ENCODE results near the gene C1orf105. TPM values are rescaled to one million over a fixed set of nuclear protein-coding genes. Genes with fewer than 3 reads are reported as not detected.

Gene C1orf105
- total and polyA plus RNA-seq, 2 of the 13 experiments (the other 11 are each of a cell fraction or from before 2014, with no cell fraction given), result 0.15 to 0.45 TPM

DNA sequence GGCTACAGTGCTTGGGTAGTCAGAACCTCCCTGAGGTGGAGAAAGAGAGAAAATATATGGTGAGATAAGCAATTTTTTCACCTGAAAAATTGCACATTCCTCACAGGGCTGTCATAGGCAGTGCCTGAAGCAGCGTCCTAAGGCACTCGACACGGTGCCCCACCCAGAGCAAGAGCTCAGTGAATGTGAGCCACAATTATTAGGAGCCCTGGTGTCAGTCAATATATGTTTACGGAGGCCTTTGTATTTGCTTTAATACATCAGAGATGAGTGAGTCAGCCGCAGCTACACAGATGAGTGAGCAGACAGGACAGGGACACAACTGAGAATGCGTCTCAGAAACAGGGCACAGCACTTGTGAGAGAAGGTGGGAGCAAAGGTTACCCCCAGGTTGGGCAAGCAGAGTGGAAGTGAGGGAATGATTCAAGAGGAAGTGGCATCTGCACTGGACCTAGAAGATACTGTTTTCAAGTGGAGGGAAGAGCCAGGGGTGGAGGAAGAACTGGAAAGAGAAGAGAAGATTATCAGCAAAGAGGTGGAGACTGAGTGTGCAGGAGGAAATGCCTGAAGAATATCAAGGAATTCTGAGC is 28.6 kb downstream of the C1orf105 start (continued):
- TF ChIP-seq, protein P1, sequence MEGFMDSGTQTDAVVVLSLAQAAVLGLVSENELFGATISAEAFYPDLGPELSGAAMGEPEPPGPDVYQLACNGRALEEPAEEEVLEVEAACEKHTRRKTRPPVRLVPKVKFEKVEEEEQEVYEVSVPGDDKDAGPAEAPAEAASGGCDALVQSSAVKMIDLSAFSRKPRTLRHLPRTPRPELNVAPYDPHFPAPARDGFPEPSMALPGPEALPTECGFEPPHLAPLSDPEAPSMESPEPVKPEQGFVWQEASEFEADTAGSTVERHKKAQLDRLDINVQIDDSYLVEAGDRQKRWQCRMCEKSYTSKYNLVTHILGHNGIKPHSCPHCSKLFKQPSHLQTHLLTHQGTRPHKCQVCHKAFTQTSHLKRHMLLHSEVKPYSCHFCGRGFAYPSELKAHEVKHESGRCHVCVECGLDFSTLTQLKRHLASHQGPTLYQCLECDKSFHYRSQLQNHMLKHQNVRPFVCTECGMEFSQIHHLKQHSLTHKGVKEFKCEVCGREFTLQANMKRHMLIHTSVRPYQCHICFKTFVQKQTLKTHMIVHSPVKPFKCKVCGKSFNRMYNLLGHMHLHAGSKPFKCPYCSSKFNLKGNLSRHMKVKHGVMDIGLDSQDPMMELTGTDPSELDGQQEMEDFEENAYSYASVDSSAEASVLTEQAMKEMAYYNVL (CRISPR knock-in tag; IDR thresholded peaks at IDR 0.05; ENCODE audit: borderline replicate concordance), result no peak
- TF ChIP-seq, protein P2, sequence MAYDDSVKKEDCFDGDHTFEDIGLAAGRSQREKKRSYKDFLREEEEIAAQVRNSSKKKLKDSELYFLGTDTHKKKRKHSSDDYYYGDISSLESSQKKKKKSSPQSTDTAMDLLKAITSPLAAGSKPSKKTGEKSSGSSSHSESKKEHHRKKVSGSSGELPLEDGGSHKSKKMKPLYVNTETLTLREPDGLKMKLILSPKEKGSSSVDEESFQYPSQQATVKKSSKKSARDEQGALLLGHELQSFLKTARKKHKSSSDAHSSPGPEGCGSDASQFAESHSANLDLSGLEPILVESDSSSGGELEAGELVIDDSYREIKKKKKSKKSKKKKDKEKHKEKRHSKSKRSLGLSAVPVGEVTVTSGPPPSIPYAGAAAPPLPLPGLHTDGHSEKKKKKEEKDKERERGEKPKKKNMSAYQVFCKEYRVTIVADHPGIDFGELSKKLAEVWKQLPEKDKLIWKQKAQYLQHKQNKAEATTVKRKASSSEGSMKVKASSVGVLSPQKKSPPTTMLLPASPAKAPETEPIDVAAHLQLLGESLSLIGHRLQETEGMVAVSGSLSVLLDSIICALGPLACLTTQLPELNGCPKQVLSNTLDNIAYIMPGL (CRISPR knock-in tag; IDR thresholded peaks at IDR 0.05; ENCODE audit: borderline replicate concordance in 1 of 2, low read depth in 1 of 2), result peak in 1 of 2 experiments; percentile 51; a peak in 1 of 4 replicates
- TF ChIP-seq MAZ (IDR thresholded peaks at IDR 0.05; ENCODE audit: borderline replicate concordance, low read depth, low read length), result no peak
- peak; percentile 11; the same call in 1 of the 2 replicates for TF ChIP-seq MAZ (CRISPR knock-in tag; IDR thresholded peaks at IDR 0.05; ENCODE audit: low read depth)
- no peak for TF ChIP-seq RNF2 (conservative IDR thresholded peaks at IDR 0.05; ENCODE audit: low read depth)
- peak; percentile 76; the same call in 1 of the 2 replicates for TF ChIP-seq FOSL1 (CRISPR knock-in tag; IDR thresholded peaks at IDR 0.05; ENCODE audit: borderline replicate concordance)
- 0 out of 2 replicates have a peak, but pooled peaks have one; percentile 12 for TF ChIP-seq ELF1 (CRISPR knock-in tag; IDR thresholded peaks at IDR 0.05)
- no peak for TF ChIP-seq CCDC6 (CRISPR knock-in tag; IDR thresholded peaks at IDR 0.05)
- no peak for TF ChIP-seq MAFG (CRISPR knock-in tag; IDR thresholded peaks at IDR 0.05)
- TF ChIP-seq, protein P3, sequence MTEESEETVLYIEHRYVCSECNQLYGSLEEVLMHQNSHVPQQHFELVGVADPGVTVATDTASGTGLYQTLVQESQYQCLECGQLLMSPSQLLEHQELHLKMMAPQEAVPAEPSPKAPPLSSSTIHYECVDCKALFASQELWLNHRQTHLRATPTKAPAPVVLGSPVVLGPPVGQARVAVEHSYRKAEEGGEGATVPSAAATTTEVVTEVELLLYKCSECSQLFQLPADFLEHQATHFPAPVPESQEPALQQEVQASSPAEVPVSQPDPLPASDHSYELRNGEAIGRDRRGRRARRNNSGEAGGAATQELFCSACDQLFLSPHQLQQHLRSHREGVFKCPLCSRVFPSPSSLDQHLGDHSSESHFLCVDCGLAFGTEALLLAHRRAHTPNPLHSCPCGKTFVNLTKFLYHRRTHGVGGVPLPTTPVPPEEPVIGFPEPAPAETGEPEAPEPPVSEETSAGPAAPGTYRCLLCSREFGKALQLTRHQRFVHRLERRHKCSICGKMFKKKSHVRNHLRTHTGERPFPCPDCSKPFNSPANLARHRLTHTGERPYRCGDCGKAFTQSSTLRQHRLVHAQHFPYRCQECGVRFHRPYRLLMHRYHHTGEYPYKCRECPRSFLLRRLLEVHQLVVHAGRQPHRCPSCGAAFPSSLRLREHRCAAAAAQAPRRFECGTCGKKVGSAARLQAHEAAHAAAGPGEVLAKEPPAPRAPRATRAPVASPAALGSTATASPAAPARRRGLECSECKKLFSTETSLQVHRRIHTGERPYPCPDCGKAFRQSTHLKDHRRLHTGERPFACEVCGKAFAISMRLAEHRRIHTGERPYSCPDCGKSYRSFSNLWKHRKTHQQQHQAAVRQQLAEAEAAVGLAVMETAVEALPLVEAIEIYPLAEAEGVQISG (CRISPR knock-in tag; IDR thresholded peaks at IDR 0.05), result 0 out of 2 replicates have a peak, but pooled peaks have one; percentile 12
- TF ChIP-seq, protein P4, sequence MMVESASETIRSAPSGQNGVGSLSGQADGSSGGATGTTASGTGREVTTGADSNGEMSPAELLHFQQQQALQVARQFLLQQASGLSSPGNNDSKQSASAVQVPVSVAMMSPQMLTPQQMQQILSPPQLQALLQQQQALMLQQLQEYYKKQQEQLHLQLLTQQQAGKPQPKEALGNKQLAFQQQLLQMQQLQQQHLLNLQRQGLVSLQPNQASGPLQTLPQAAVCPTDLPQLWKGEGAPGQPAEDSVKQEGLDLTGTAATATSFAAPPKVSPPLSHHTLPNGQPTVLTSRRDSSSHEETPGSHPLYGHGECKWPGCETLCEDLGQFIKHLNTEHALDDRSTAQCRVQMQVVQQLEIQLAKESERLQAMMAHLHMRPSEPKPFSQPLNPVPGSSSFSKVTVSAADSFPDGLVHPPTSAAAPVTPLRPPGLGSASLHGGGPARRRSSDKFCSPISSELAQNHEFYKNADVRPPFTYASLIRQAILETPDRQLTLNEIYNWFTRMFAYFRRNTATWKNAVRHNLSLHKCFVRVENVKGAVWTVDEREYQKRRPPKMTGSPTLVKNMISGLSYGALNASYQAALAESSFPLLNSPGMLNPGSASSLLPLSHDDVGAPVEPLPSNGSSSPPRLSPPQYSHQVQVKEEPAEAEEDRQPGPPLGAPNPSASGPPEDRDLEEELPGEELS (CRISPR knock-in tag; IDR thresholded peaks at IDR 0.05), result peak; percentile 71
- TF ChIP-seq, protein P5, sequence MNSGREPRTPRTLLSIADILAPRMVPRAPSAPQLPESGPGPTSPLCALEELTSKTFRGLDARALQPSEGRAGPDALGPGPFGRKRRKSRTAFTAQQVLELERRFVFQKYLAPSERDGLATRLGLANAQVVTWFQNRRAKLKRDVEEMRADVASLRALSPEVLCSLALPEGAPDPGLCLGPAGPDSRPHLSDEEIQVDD (CRISPR knock-in tag; IDR thresholded peaks at IDR 0.05; ENCODE audit: borderline replicate concordance), result no peak
- peak; percentile 42; the same call in 1 of the 2 replicates for TF ChIP-seq KMT2B (CRISPR knock-in tag; IDR thresholded peaks at IDR 0.05)
- 0 out of 2 replicates have a peak, but pooled peaks have one; percentile 32 for TF ChIP-seq ZKSCAN8 (CRISPR knock-in tag; IDR thresholded peaks at IDR 0.05; ENCODE audit: borderline replicate concordance)
- TF ChIP-seq GATAD1 (CRISPR knock-in tag; IDR thresholded peaks at IDR 0.05), result peak; percentile 47; the same call in 1 of the 2 replicates
- TF ChIP-seq ZNF230 (CRISPR knock-in tag; IDR thresholded peaks at IDR 0.05), result peak; percentile 46; the same call in 1 of the 2 replicates
- peak; percentile 44; the same call in 1 of the 2 replicates for TF ChIP-seq DMAP1 (CRISPR knock-in tag; IDR thresholded peaks at IDR 0.05)
- no peak for TF ChIP-seq PCBP2 (optimal IDR thresholded peaks at IDR 0.05; ENCODE audit: low read depth, low read length, poor library complexity, severe bottlenecking)
- no peak for TF ChIP-seq TARDBP (CRISPR knock-in tag; IDR thresholded peaks at IDR 0.05)
- TF ChIP-seq ZNF3 (CRISPR knock-in tag; IDR thresholded peaks at IDR 0.05), result peak; percentile 38; the same call in 1 of the 2 replicates
- peak; percentile 97 for TF ChIP-seq FOSL2 (CRISPR knock-in tag; IDR thresholded peaks at IDR 0.05)

Data from HepG2 (cell line).